OCI-LY3 (cell line): ENCODE results near the gene NSG2.

Experiments
- EZH2phosphoT487 ChIP-seq: fragments of 200-600 bp; shearing (Covaris generic); IDR thresholded peaks from 2 replicates; pipeline ENCODE4 v1.6.1; 2018; ENCODE audit warnings: antibody characterized with exemption, mixed run types, low read depth
- TF ChIP-seq, protein P1 (sequence below): fragments of 200-600, 300-600 bp; sonication (generic); IDR thresholded peaks from 2 replicates; pipeline ENCODE4 v1.5.1; 2014; ENCODE audit warnings: antibody characterized with exemption, low read length, low read depth

DNA sequence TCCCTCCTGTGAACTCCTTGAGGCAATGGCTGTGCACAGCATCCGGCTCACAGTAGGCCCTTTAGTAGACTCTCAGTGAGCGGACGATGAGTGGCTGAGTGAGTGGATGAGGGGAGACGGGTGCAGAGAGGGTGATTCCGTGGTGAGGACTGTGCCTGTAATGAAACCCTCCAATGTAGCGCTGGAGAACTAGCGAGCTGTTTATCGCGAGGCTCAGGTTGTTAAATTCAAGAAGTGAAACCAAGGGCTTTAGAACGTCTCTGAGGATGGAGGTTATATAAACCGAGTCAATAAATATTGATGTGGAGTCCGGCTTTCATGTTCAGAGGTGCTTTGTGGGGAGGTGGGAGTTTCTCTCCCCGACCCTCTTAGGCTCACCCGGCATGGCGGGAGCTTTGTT, 53.2 kb downstream of the NSG2 start:
- TF ChIP-seq, protein P1, sequence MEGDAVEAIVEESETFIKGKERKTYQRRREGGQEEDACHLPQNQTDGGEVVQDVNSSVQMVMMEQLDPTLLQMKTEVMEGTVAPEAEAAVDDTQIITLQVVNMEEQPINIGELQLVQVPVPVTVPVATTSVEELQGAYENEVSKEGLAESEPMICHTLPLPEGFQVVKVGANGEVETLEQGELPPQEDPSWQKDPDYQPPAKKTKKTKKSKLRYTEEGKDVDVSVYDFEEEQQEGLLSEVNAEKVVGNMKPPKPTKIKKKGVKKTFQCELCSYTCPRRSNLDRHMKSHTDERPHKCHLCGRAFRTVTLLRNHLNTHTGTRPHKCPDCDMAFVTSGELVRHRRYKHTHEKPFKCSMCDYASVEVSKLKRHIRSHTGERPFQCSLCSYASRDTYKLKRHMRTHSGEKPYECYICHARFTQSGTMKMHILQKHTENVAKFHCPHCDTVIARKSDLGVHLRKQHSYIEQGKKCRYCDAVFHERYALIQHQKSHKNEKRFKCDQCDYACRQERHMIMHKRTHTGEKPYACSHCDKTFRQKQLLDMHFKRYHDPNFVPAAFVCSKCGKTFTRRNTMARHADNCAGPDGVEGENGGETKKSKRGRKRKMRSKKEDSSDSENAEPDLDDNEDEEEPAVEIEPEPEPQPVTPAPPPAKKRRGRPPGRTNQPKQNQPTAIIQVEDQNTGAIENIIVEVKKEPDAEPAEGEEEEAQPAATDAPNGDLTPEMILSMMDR: no peak
- no peak for TF ChIP-seq EZH2phosphoT487
